Measurements from ENCODE around the gene GMDS. TPM values are rescaled to one million over a fixed set of nuclear protein-coding genes. Genes with fewer than 3 reads are reported as not detected.

Gene GMDS
- total and polyA plus RNA-seq, 2 donors (not counting 3 experiments of a cell fraction or from before 2014, with no cell fraction given), result 9.8 to 23.5 TPM

GRCh38 chr6:1605004-1605892, 640.2 kb downstream of the GMDS start:
- peak overlapping the region; percentile 78 for H3K4me2 ChIP-seq (ENCODE audit: insufficient read depth, low read length)
- H2AFZ ChIP-seq (ENCODE audit: low read depth, low read length), result peak overlapping the region; percentile 91
- H3K27me3 ChIP-seq (ENCODE audit: control insufficient read depth in 2 of 2, insufficient read depth in 2 of 2, low read length in 2 of 2), result peaks cover 12 to 16% of the 10 kb centered on the region in 2 experiments
- H3K9me1 ChIP-seq (replicated peaks; ENCODE audit: control insufficient read depth, extremely low read depth, insufficient read depth, low read length), result no peaks in the 10 kb centered on the region
- peak overlapping the region in 1 of 3 experiments; percentile 36 for H3K4me3 ChIP-seq (replicated peaks in 1 of 3; ENCODE audit: insufficient read depth in 1 of 3, low read depth in 1 of 3, low read length in 3 of 3)
- H3K27ac ChIP-seq (ENCODE audit: insufficient read depth, low read depth, low read length), result no peak overlapping the region
- CTCF ChIA-PET, result interaction anchor here (0.6 to 3.5 kb wide), 12 partner anchors 9 to 1029 kb away, joined by 3 to 25 read pairs (median 6); no protein-coding TSS in a partner anchor
- DNase-seq (ENCODE audit: low read depth, low spot score) (no peak), FAIRE-seq (no peak)
- no peak overlapping the region for H3K9ac ChIP-seq (replicated peaks; ENCODE audit: extremely low read depth, insufficient read depth, low read length)
- H3K9me3 ChIP-seq (replicated peaks; ENCODE audit: control insufficient read depth, insufficient read depth, low read length), result no peaks in the 10 kb centered on the region
- dilution Hi-C loops (cut with MboI; ENCODE audit: extremely low pct_ligation_motif_present, low sequenced_read_pairs) (loop anchor here (10.0 to 25.0 kb wide), 2 partner anchors 507 to 1040 kb away; no protein-coding TSS in a partner anchor), intact Hi-C loops (cut with micrococcal nuclease) (loop anchor here (2.0 kb wide), 2 partner anchors 82 to 1030 kb away; no protein-coding TSS in a partner anchor)
- H3K79me2 ChIP-seq (ENCODE audit: control insufficient read depth, insufficient read depth, low read length), result no peaks in the 10 kb centered on the region
- H3K36me3 ChIP-seq (ENCODE audit: control insufficient read depth in 2 of 2, extremely low read depth in 1 of 2, insufficient read depth in 2 of 2, low read length in 2 of 2), result no peaks in the 10 kb centered on the region
- no TSS peak for BruUV-seq (replicated peaks)
- H3K4me1 ChIP-seq (ENCODE audit: control insufficient read depth, extremely low read depth, insufficient read depth, low read length), result peaks cover 3% of the 10 kb centered on the region
- no peaks in the 10 kb centered on the region for H4K20me1 ChIP-seq (replicated peaks; ENCODE audit: control insufficient read depth, extremely low read depth, insufficient read depth, low read length)
- POLR2A ChIA-PET, result no interaction called here
- TF ChIP-seq EZH2 (IDR thresholded peaks at IDR 0.05; ENCODE audit: borderline replicate concordance, low read depth, low read length, severe bottlenecking) (peak; percentile 75), POLR2A (IDR thresholded peaks at IDR 0.05; ENCODE audit: low read depth, low read length) (no peak), MYC (IDR thresholded peaks at IDR 0.05; ENCODE audit: low read depth, low read length) (no peak), FOS (IDR thresholded peaks at IDR 0.05; ENCODE audit: borderline replicate concordance, insufficient read depth, low read length) (no peak), GATA2 (IDR thresholded peaks at IDR 0.05; ENCODE audit: insufficient read depth, insufficient read length, low read depth, low read length) (no peak)
- TF ChIP-seq, protein P1, sequence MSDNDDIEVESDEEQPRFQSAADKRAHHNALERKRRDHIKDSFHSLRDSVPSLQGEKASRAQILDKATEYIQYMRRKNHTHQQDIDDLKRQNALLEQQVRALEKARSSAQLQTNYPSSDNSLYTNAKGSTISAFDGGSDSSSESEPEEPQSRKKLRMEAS (IDR thresholded peaks at IDR 0.05; ENCODE audit: insufficient read depth, insufficient read length), result no peak

Data from endothelial cell of umbilical vein (primary cell).